ENCODE results near the gene MYF6.

GRCh38 chr12:80715713-80716249 lies 8.3 kb downstream of the MYF6 start:
- TF ChIP-seq CTCF (IDR thresholded peaks at IDR 0.05; ENCODE audit: insufficient read depth, low read length, poor library complexity, severe bottlenecking): no peak
- TF ChIP-seq EZH2phosphoT487 (conservative IDR thresholded peaks at IDR 0.05; ENCODE audit: low read length): no peak
